ENCODE data around the gene TCF7L1.

The TCF7L1 gene

GRCh38 chr2:85275984-85276540 lies 142.9 kb downstream of the TCF7L1 start:
- no peak overlapping the region for H3K4me3 ChIP-seq (ENCODE audit: low read depth in 1 of 2, low read length in 1 of 2)

GRCh38 chr2:85276571-85277118 lies 143.5 kb downstream of the TCF7L1 start:
- Histone ChIP-seq H3K4me3 (ENCODE audit: low read depth in 1 of 2, low read length in 1 of 2) (no peak overlapping the region), H3K27ac (no peak overlapping the region), H3K36me3 (no peaks in the 10 kb centered on the region), H3K27me3 (no peaks in the 10 kb centered on the region), H3K4me1 (ENCODE audit: control insufficient read depth in 1 of 2, insufficient read depth in 1 of 2, low read depth in 1 of 2, low read length in 1 of 2) (no peaks in the 10 kb centered on the region), H3K9me3 (no peaks in the 10 kb centered on the region)
- TF ChIP-seq CTCF (IDR thresholded peaks at IDR 0.05), result no peak

More at GRCh38 chr2:85275984-85276540, 142.9 kb downstream of the TCF7L1 start:
- H3K9me3 ChIP-seq, result no peaks in the 10 kb centered on the region
- no peaks in the 10 kb centered on the region for H3K4me1 ChIP-seq (ENCODE audit: control insufficient read depth in 1 of 2, insufficient read depth in 1 of 2, low read depth in 1 of 2, low read length in 1 of 2)
- H3K27me3 ChIP-seq, result no peaks in the 10 kb centered on the region
- no peak overlapping the region for H3K27ac ChIP-seq
- no peak for TF ChIP-seq CTCF (IDR thresholded peaks at IDR 0.05)
- no peaks in the 10 kb centered on the region for H3K36me3 ChIP-seq

GRCh38 chr2:85277416-85278158 lies 144.4 kb downstream of the TCF7L1 start:
- H3K27ac ChIP-seq, result no peak overlapping the region
- H3K36me3 ChIP-seq, result no peaks in the 10 kb centered on the region
- no peaks in the 10 kb centered on the region for H3K27me3 ChIP-seq
- H3K4me3 ChIP-seq (ENCODE audit: low read depth in 1 of 2, low read length in 1 of 2), result no peak overlapping the region
- no peak for TF ChIP-seq CTCF (IDR thresholded peaks at IDR 0.05)
- H3K9me3 ChIP-seq, result no peaks in the 10 kb centered on the region
- no peaks in the 10 kb centered on the region for H3K4me1 ChIP-seq (ENCODE audit: control insufficient read depth in 1 of 2, insufficient read depth in 1 of 2, low read depth in 1 of 2, low read length in 1 of 2)

- no peaks in the 10 kb centered on the region for H3K27me3 ChIP-seq
- H3K9me3 ChIP-seq, result no peaks in the 10 kb centered on the region
- H3K36me3 ChIP-seq, result no peaks in the 10 kb centered on the region
- no peak overlapping the region for H3K4me3 ChIP-seq (ENCODE audit: low read depth in 1 of 2, low read length in 1 of 2)
- no peak overlapping the region for H3K27ac ChIP-seq
- no peak for TF ChIP-seq CTCF (IDR thresholded peaks at IDR 0.05)
- H3K4me1 ChIP-seq (ENCODE audit: control insufficient read depth in 1 of 2, insufficient read depth in 1 of 2, low read depth in 1 of 2, low read length in 1 of 2), result no peaks in the 10 kb centered on the region
Observed at GRCh38 chr2:85278361-85278760, 145.2 kb downstream of the TCF7L1 start.

- no peaks in the 10 kb centered on the region for H3K27me3 ChIP-seq
- no peak overlapping the region for H3K27ac ChIP-seq
- no peaks in the 10 kb centered on the region for H3K4me1 ChIP-seq (ENCODE audit: control insufficient read depth in 1 of 2, insufficient read depth in 1 of 2, low read depth in 1 of 2, low read length in 1 of 2)
- no peaks in the 10 kb centered on the region for H3K36me3 ChIP-seq
- no peak for TF ChIP-seq CTCF (IDR thresholded peaks at IDR 0.05)
- no peak overlapping the region for H3K4me3 ChIP-seq (ENCODE audit: low read depth in 1 of 2, low read length in 1 of 2)
- no peaks in the 10 kb centered on the region for H3K9me3 ChIP-seq
Observed at GRCh38 chr2:85281553-85281952, 148.4 kb downstream of the TCF7L1 start.
